Fibroblast of upper back skin (primary cell): Measurements from ENCODE around the gene KCTD4.
"Not testable (repeated sequence)": the region's sequence is repeated elsewhere in the genome, so short reads cannot be mapped to it uniquely, and the experiment has no call there.

Experiments
- DNase-seq: peaks from one replicate; pipeline ENCODE4 v3.0.0-alpha.2; 2013

KCTD4 gene

DNA sequence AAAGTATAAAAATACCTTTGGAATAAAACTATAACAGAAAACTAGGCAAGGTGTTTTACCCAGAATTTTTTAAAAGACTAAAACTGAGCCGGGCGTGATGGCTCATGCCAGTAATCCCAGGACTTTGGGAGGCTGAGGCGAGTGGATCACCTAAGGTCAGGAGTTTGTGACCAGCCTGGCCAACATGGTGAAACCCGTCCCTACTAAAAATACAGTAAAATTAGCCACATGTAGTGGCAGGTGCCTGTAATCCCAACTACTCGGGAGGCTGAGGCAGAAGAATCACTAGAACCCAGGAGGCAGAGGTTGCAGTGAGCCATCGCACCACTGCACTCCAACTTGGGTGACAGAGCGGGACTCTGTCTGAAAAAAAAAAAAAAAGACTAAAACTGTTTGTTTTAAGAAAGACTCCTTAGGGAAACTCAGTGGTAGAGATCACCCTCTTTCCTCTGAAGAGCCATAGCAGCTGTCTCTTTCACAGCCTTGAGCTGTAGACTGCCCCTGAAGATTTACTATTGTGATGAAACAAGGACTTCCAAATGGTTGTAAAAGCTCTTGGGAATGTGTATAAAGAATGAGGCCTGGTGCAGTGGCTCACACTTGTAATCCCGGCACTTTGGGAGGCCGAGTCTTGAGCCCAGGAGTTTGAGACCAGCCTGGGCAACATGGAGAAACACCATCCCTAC lies 14.7 kb upstream of the KCTD4 start:
- DNase-seq = no peak

DNA sequence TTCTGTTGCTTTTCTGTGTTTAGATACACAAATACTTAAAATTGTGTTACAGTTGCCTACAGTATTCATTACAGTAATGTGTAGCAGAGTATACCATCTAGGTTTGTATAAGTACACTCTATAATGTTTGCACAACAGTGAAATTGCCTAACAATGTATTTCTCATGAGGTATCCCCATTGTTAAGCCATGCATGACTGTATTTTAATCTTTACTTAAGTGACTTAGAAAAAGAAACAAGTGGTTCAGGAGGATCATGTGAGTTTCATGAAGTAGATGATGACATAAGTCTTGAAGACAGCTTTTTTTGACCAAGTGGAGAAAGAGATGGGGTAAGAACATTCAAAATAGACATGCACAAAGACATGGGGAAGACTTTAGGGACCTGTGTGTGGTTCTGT lies 8.4 kb upstream of the KCTD4 start:
- DNase-seq = no peak

DNA sequence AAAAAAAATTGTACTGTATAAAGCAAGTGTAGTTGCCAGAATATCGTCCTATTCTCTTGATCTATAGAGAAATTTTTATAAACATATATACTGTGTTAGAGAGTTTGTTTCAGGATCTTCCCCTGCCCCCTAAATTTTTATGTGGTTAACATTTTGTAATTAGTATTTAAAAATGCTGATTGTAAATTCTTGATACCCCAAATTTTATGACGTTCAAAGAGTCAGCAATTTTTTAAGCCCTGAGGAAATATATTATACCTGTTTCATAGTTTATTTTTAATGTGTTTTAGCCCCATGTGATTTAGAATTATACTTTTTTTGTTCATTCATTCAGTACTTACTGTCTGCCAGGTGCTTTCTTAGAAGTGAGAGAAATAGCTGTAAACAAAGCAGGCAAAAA lies 7.3 kb upstream of the KCTD4 start:
- DNase-seq = no peak

DNA sequence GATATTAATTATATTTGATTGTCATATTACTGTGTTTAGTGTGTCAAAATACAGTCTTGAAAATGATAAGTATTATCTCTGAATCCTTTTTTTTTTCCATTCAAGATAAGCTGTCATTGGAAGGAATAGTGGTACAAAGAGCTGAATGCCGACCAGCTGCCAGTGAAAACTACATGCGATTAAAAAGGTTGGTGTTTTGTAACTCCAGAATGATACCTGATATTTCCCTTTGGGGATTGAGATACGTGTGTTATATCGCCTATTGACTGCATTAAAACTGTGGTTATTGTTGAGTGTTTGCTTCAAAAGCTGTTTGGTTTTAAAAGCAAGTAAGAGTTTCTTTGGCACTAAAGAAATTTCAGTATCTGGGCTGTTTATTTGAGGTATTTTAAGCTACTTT lies 6.5 kb upstream of the KCTD4 start:
- no peak for DNase-seq

DNA sequence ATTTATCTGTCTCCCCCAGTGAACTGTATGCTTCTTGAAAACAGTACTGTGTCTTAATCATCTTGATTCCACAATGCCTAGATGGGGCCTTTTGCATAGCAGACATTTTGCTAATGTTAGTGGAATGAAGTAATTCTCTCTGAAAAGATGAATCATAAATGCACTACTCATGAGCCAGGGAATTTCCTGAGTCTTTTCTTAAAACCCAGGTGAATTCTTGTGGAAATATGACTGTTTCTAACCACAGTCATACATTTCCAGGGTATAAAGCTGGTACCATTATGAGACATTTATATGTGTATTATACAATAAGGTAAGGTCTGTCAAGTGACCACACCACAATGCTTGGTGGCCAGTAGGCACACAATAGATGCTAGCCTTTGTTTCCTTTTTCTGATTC lies 5.5 kb upstream of the KCTD4 start:
- peak; percentile 96 for DNase-seq

DNA sequence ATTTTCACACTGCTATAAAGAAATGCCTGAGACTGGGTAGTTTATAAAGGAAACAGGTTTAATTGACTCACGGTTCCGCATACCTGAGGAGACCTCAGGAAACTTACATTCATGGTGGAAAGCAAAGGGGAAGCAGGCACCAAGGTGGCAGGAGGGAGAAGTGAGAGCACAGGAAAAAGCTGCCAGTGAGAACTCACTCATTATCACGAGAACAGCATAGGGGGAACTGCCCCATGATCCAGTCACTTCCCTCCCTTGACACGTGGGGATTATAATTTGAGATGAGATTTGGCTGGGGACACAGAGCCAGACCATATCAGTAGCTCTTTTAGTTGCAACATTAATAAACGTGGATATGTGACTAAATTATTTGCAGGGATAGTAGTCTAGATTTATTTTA lies 4.3 kb upstream of the KCTD4 start:
- DNase-seq = no peak

DNA sequence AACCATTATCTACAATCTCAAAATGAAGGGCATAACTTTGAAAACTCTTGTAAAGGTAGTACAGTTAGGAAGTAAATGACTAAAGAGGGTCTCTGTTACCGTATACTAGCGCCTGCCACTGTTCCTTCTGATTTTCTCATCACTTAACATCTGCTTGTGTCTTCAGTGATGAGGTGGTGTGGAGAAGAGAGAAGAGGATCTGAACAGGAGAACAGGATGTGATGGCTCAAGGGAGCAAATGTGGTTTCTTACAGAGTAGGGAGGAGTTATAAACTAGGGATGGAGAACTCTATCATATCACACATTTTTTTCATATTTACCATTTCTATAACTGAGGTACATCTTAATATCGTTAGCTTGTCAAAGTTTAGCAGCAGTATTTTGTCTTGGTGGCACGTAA lies 1.1 kb downstream of the KCTD4 start:
- DNase-seq = peak; percentile 30

DNA sequence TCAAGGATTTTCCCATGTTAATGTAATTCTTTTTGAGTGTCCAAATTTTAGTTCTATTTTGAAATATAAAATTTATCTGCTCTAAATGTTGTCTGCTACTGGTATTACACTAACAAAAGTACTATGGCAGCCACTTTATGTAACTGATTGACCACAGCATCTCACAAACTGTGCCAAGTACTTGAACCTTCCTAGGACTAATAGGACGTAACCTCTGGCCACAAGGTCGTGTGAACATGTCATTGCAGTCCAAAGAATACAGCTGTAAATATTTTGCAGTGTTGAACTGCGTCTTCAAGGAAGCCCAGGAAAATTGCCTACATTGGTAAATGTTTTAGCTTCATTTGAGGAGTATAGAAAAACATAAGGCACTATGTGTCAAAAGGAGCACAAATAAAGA lies 1.9 kb downstream of the KCTD4 start:
- no peak for DNase-seq

DNA sequence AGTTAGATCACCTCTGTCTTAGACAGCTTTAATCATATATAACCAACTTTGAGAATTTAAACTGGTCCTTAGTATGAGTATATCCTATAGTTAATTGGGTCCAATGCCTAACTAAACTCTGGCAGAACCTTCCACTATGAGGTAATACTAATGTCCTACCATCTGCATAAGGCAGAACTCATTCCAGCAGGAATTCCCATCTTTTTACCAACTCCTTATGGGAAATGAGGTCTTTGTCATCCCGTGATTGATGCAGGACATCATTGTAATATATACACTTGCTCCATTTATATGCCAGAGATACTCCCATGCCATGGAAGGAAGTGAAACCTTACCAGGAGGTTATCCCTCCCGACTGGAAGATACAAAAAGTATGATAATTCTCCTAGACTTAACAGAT lies 2.8 kb downstream of the KCTD4 start:
- no peak for DNase-seq

DNA sequence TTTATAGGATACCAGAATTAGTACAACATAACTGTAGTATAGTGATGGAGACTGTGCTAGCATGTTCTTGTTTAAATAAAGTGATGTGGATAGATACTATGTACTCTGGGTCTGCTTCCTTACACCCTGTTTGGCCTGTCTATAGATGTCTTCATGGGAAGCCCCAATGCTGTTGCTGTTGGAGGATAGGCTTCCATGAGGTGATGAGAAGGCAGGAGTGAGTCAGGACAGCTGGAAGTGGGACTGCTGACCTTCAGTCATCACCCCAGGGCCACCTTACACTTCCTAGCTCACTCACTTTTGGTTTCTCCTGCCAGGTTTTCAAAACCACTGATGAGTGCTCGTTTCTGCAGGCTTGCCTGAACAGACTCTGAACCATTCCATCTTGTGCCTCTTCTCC lies 4.2 kb downstream of the KCTD4 start:
- peak; percentile 62 for DNase-seq

DNA sequence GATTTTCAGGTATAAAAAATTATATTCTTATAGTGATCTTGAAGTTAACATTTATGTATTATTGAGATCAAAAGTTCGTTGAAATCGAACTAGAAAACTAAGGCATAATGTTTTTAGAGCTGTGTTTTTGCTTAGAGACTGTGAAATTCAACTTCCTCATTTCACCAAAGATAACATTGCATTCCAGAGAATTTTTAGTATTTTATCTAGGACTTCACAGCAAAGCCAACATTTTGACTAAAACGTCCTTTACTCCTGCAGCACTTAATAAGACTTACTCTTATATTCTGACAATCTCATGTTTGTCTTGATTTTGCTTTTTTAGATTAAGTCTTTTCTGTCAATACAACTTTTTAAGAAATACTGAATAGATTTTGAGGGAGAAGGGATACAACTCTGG lies 4.7 kb downstream of the KCTD4 start:
- DNase-seq = no peak

DNA sequence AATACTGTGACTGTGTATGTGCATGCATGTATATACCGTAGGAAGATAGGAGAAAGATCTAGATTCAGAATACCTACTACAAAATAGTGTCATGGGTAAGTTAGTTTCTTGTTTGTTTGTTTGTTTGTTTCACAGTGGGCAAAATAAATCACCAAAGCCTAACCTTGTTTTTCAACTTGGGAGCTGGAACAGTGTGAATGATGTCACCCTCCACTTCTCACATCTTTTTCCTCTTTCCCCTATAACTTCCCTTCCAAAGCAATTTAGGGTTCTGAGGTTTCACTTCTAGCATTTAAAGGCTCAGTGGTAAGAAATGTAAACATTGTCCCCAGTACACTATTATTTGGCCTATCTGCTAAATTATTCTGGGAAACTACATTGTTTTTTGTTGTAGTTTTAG lies 5.4 kb downstream of the KCTD4 start:
- DNase-seq = no peak

DNA sequence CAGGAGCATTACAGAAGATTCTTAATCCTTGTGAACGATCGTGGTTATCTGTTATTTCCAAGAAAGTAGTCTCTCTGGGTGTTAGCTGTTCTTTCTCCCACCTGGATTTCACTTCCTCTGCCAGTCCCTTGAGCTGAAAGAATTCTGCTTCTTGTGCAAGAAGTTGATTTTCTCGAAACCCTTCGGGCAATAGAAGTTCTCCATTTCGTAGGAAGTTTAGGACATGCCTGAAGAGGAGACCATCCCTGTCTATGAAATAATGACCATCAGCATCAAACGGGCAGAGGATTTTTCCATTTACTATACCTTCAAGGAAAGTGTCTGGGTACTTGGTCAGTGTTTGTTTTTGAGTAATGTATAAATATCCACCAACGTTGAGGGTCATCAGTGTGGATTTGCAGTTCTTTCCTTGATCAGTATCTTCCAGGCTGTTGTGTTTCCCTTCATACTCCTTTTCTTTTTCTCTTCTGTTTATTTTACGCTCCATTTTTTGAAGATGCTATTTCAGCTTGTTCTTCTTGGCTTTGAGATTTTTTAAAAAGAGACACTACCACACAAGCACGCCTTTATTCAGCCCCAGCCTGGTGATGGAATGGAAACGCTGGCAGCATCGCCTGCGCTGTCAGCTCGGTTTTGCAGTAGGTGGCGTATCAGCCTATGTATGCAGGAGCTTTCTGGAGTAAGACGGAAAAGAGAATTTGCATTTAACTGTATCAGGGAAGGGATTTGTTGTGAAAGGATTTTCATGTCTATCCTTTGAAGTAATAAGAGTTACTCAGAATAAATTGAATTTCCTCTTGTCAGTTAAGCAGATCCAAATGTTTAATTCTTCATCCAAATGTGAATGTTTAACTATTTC lies 6.5 kb downstream of the KCTD4 start:
- DNase-seq = peak; percentile 57

DNA sequence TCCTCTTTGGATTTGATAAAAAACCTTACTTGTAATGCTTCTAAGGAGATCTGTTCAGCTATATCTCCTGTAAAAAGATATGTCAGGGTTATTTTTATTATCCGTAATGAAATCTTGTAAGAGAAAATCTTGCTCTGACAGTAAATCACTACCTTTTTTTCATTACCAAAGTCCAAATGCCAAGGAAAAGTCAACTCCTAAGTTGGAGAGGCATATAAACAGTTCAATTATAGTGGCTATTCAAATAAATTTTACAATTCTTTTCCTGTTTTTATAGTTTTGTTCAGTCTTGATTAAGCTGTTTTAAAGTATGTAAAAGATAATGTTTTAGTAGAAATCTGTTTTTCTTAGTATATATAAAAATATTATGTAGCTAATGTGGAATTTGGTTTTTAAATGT lies 9.0 kb downstream of the KCTD4 start:
- no peak for DNase-seq

DNA sequence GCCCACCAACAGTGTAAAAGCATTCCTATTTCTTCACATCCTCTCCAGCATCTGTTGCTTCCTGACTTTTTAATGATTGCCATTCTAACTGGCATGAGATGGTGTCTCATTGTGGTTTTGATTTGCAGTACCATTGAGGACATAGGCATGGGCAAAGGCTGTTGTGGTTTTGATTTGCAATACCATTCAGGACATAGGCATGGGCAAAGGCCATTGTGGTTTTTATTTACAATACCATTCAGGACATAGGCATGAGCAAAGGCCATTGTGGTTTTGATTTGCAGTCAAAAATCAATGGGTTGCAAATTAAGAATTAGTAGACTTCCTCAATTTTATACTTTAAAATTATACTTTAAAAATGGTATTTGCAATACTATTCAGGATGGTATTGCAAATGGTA lies 11.3 kb downstream of the KCTD4 start:
- DNase-seq = peak; percentile 82

DNA sequence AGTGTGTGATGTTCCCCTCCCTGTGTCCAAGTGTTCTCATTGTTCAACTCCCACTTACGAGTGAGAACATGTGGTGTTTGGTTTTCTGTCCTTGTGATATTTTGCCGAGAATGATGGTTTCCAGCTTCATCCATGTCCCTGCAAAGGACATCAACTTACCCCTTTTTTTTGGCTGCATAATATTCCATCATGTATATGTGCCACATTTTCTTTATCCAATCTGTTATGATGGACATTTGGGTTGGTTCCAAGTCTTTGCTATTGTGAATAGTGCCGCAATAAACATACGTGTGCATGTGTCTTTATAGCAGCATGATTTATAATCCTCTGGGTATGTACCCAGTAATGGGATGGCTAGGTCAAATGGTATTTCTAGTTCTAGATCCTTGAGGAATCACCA lies 11.8 kb downstream of the KCTD4 start:
- DNase-seq = not testable (repeated sequence)

DNA sequence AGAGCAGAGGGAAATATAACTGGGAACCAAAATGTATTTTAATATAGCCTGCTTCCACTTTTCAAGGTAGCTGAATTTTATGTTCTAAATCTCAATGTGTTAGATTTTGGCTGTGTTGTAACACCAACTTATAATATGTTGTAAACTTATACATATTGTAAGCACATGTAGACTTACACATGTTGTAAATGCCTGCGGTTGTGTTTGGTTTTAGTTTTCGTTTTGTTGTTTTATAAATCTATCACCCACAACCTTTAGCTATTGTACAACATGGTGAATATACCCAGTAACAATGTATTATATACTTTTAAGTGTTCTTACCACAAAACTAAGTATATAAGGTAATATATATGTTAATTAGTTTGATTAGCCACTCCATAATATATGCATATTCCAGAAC lies 15.6 kb downstream of the KCTD4 start:
- DNase-seq = peak; percentile 30

DNA sequence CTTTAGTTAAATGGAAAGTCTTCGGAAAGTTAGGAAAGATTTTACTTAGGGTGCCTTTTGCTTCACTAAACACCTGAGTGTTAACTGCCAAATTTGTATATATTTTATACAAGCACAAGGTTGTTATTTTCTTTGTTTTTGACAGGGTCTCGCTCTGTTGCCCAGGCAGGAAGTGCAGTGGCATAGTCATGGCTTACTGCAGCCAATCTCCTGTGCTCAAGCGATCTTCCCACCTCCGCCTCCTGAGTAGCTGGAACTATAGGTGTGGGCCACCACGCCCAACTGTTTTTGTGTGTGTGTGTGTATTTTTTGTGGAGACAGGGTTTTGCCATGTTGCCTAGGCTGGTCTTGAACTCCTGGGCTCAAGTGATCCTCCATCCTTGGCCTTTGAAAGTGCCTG lies 16.2 kb downstream of the KCTD4 start:
- no peak for DNase-seq

DNA sequence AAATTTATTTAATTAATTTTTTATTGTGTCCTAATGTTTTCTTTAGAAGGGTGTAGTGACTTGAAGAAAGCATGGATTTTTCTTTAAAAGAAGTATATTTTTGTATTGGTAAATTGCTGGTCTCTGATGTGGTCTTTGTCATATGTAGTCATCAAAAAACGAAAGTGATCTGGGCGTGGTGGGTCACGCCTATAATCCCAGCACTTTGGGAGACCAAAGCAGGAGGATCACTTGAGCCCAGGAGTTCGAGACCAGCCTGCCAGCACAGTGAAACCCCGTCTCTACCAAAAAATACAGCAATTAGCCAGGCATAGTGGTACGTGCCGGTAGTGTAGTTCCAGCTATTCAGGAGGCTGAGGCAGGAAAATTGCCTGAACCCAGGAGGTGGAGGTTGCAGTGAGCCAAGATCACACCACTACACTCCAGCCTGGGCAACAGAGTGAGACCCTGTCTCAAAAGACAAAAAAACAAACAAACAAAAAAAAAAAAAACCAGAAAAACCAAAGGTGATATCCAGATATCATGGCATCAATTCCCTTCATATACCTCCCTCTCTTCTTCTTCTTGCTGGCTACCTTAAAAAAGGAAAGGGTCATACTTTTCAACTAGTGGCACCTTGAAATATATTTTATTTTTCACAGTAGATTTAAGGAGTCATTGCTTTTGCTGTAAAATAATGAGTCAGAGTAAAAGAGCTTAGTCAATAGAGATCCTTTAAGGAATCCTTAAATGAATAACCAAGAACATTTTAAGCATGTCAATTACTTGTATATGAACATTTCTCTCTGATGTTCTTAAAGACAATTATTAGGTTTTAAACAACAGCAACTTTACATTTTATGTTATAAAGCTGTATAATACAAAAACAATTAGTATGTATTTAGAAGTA lies 19.9 kb downstream of the KCTD4 start:
- no peak for DNase-seq

DNA sequence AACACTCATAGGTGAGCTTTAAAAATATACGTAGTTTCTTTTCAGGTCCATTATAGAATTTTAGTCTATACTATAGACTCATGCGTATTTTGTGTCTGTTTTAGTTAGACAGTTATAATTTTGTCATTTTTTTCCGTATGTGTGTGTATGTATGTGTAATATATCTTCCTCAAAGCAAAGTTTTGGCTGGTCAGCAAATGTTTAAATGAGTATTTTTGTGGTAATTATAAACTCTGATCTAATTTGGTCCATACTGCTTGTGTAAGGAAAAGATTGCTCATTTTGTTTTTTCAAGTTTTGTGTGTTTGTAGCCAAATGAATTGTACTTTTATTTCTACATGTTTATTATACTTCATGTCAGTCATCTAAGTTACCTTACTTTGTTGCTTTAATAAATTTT lies 20.5 kb downstream of the KCTD4 start:
- DNase-seq = no peak

DNA sequence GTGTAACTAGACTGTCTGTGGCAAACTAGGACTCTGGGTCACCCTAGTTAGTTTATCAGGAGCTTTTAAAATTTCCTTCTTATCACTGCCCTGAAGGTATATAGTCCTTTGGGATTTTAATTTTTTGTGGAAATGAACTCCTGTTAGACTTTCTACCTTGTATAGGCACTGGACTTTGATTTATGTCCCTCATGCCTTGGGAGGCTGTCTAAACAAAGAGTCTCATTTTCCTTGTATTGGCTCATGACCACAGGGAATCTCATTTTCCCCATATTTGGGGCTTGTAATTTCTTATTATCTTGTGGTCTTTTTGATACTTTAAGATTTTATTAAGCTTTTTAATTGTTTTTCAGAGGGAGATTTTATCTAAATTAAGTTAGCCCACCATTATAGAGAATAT lies 21.4 kb downstream of the KCTD4 start:
- DNase-seq = peak; percentile 75

DNA sequence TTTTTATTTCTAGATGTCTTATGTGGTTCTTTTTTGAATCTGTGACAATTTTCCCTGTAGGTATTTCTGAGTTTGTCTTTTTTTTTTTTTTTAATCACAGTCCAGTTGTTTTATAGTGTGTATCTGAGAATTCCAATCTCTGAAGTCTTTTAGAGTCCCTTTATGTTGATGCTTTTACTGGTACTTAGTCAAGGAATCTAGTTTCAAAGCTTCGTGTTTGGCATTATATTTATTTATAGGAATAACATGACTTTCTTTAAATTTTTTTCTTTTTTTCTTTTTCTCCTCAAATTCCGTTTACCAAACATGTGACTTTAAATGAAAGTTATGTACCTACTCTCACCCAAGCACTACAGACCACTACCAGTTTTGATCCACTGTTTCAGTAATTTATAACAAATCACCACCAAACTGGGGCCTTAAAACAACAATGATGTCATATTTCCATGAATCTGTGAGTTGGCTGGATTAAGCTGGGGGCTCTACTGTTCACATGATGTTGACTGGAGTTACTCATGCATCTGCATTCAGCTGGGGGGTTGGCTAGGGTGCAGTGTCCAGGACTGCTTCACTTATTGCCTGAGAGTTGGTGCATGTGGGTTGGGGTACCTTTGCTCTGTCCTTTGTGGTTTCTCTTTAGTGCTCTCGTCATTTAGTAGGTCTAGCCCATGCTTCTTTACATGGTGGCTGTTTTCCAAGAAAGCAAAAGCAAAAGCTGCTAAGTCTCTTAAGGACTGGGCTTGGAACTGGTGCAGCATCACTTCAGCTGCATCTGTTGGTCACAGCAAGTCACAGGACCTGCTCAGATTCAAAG lies 22.3 kb downstream of the KCTD4 start:
- DNase-seq = peak; percentile 84

DNA sequence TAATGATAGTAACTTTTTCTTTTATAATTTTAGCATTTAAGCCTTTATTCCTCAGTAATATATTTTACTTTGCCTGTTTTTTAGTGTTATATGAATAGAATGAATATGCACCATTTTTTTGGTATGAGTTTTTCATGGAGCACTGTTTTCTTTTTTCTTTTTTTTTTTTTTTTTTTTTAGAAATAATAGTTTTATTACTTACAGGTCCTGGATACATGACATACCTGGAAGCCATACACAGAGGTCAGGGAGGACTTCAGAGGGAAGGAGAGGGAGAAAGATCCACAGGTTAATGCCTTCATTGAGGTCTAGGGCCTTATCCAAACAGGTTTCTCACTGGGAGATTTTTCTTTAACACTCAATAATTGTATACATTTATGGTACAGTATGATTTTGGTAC lies 26.4 kb downstream of the KCTD4 start:
- DNase-seq = no peak
